Stimulated activated CD8-positive, alpha-beta memory T cell treated with anti-CD3 and anti-CD28 coated beads, Interleukin-15, amount 100 ng/mL, for 1 hour (primary cell): ENCODE data around the gene MAPKAP1.

ENCODE experiments used
- DNase-seq: peaks from one replicate; pipeline ENCODE4 v3.0.0-alpha.2; 2020; ENCODE audit warnings: low read depth

MAPKAP1 gene

GRCh38 chr9:125536167-125536772, 170.7 kb downstream of the MAPKAP1 start:
- no peak for DNase-seq

- DNase-seq: no peak
Observed at GRCh38 chr9:125534971-125535701, 171.9 kb downstream of the MAPKAP1 start.

- DNase-seq: no peak
Observed at GRCh38 chr9:125532812-125533594, 174.0 kb downstream of the MAPKAP1 start.

GRCh38 chr9:125532412-125532811, 174.6 kb downstream of the MAPKAP1 start:
- DNase-seq: no peak

DNA sequence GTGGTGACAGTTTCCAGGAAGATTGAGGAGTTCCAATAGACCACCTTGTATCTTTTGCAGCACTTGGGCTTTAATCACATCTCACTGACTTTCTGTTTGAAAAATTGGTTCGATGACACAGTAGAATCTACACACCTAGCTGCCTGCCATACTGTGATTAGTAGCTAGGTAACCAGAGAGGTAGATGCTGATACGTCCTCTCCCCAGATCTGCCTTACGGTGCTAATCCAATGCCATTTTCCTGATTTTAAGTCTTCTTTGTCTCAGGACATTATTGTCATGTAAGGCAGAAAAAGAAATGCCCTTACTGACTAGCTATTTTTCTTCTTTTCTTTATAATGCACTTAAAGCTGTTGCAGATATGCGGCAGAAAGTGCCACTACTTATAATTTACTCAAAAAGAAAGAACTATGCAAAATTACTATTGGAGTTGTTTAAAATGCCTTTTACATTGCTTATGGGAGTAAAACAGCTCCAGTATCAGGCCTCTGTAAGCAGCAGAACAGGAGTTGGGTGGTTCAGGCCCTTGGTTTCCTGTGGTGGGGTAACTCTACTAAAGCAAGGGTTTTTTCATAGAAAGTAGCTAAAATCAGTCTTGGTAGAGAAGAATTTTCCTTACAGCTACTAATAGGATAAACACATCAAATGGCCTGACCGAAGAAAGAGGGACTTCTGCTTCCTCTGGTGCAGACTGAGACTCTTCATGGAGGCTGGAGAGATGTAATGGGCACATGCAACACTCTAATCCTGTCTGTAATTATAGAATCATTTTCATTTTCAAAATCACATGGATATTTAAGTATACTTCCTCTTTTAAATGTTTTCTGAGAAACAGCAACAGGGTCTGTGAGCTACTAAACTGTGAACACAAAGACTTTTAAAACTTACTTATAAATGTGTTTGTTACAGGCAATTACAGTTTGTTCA, 177.2 kb downstream of the MAPKAP1 start:
- DNase-seq: no peak

DNA sequence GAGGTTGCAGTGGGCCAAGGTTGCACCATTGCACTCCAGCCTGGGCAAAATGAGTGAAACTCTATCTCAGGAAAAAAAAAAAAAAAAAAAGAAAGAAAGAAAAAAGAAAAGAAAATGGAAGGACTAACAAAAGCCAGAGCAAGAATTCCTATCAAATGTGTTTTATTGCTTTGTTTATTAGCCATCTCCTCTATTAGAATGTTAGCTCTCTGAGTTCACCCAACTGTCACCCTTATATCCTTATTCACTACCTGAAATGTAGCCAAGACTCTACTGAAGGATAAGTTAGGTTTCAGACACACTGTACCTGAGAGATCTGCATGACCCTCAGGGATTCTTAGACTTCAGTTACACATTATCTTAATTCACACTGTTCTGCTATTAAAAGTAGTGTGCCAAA, 177.9 kb downstream of the MAPKAP1 start:
- DNase-seq: no peak

DNA sequence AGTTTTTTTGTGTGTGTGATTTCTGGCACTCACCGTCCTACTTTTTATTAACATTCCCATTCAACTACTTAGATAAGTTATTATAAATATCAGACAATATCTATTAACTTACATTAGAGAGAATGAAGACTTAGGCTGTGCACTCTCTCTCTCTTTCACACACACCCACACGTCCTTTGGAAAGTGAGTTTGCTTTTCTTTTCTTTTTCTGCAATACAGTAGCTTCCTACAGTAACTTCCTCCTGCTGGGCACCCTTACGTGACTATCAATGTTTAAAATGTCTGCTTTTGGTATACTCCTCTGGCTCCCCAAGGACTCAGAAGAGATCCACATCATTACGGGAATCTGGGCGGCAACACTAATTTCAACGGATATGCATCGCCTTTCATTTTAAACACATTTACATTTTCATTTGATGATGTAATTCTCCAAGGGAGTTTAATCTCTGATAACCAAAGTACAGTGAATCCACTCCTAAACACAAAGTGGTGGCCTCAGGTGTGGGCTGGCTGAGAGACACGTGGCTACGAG, 179.5 kb downstream of the MAPKAP1 start:
- DNase-seq: no peak

DNA sequence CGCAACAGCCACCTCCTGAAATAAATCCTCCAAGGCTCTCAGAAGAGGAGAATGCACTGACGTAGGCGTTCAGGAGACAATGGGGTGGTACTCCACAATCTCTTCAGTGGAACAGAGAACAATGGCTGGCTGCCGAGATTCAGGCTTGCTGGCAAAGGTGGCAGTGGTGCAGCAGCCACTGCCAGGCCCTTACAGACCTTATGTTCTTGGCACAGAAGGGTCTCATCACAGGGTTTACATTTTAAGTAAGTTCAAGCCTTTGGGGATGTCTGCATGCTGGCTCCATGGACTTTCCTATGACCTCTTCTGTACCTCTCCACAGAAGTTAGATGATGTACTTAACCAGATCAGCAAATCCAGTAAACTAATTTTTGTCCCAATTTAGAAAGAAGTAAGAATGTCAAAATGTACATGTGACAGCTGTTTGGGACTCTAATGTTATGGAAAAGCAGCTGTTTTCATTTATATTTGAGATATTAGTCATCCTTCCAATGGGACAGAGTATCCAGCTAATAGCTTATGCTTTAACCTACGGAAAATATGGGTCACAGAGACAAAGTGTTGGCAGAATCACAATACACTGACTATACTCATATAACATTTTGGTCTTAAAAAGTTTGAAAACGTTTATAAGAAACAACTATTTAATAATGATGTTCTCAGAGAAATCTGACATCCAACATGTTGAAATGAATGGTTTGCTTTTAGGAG, 180.9 kb downstream of the MAPKAP1 start:
- no peak for DNase-seq

DNA sequence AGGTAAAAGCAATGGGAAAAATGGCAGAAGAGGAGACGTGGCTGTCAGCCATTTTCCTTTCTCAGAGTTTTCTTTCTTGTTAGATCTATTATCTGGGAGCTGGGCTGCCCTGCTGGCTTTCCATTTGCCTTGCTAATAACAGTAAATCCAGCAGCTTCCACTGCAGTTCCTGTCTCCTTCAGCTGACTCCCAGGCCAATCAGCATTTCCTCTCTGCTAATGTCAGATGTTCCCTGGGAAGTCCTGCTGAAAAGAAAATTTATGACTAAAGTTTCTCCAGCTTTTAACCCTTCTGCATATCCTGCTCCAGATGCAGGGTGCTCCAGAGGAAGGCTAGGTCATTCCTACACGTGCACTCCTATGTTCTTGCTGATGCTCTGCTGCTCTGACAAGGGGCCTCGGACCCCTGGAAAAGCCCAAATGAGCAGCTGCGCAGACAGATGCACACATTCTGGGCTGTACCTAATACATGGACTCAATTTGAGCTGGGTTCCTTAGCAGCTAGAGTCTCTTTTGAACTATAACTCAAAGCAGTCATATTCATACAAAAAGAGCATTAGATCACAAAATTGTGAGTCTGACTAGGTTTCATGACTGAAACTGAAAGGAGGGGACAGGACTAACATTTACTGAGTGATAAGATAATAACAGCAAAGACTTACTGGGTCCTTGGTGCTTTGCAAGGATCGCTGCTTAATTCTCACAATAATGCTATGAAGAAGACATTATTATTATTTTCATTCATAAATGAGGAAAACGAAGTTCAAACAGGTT, 182.2 kb downstream of the MAPKAP1 start:
- no peak for DNase-seq

- DNase-seq: no peak
Observed at GRCh38 chr9:125523681-125524080, 183.3 kb downstream of the MAPKAP1 start.

GRCh38 chr9:125522328-125522725, 184.7 kb downstream of the MAPKAP1 start:
- no peak for DNase-seq

GRCh38 chr9:125521462-125522327, 185.3 kb downstream of the MAPKAP1 start:
- no peak for DNase-seq

GRCh38 chr9:125519734-125520133, 187.3 kb downstream of the MAPKAP1 start:
- DNase-seq: no peak

- no peak for DNase-seq
Observed at GRCh38 chr9:125517577-125517976, 189.4 kb downstream of the MAPKAP1 start.

DNA sequence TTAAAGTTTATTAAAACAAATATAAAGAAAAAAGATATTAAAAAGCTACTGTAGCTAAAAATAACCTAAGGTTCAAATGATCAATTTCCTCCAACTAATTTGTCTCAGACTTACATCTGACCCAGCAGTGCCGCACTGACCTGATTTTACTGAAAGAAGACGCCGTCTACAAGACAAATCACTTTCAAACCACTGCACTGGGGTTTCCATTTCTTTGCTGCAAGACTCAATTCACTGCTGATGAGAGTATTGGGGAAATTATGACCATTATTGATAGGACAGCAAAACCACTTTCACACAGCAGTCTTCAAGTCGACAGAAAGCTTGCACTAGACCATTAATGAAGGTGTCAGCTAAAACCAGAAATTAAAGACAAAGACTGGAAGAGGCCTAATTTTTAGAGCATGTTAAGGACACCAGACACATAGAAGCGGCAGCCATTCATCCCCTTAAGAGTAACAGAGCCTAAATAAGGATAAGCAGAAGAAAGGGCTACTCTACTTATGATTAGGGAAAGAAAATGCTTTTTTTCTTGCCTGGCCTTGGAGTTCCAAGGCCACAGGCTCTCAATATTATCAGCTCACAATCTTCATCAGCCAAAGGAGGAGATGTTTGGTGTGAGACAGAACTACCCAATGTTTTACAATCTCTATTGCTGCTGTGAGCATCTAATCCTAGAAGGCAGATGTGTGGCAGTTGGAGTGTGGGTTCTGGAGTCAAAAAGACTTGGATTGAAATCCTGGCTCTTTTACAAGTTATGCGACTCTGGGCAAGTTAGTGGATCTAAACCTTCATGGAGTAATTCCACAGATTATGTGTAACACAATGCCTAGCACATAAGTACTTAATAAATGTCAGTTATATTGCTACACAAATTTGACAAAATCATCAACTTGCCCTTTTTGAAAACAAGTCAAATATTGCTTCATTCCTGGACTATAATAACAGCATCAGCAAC, 190.7 kb downstream of the MAPKAP1 start:
- no peak for DNase-seq

DNA sequence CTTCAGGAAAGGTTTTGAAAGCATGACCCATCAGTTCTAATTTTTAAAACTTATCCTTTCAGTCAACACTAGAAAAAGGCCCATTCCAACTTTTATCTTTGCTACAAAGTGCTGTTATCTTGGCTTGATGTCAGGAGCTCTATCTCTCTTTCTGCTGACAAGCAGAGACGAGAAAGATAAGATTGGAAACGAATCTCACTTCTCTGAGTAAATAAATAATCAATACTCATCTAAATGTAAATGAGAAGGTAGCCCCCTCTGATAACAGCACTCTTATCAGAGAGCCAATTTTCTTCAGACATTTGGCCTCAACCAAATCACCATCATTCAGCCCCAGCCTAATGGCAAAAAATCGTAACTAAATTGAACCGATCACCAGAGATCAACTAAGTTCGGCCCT, 191.7 kb downstream of the MAPKAP1 start:
- DNase-seq: no peak

DNA sequence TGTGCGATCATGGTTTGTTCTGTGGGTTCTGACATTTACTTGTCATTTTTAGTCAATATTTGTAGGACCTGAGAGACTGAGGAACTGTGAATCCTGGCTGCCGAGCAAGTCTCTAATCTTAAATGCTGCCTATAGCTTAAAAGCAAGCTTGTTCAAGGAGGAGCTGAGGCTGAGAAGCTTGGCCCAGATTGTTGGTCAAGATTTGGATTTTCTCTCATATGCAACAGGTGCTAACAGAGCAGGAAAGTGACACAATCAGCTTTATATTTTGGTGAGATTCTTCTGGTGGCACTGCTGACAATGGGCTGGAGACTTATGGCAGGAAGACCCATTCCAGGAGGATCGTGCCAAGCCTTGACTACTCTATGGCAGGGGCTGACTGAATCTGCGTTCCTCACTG, 192.5 kb downstream of the MAPKAP1 start:
- DNase-seq: no peak
